ENCODE measurements around the gene NFIB. TPM values are rescaled to one million over a fixed set of nuclear protein-coding genes. Genes with fewer than 3 reads are reported as not detected.

Gene NFIB
- total and polyA plus RNA-seq, 2 donors (not counting 3 experiments of a cell fraction or from before 2014, with no cell fraction given) = 26.4 to 174 TPM

- Histone ChIP-seq H3K36me3 (ENCODE audit: control insufficient read depth in 2 of 2, extremely low read depth in 1 of 2, insufficient read depth in 2 of 2, low read length in 2 of 2) (peaks cover 15 to 32% of the 10 kb centered on the region in 2 experiments), H3K4me3 (replicated peaks in 1 of 3; ENCODE audit: insufficient read depth in 1 of 3, low read depth in 1 of 3, low read length in 3 of 3) (peak overlapping the region in 1 of 3 experiments; percentile 6), H4K20me1 (replicated peaks; ENCODE audit: control insufficient read depth, extremely low read depth, insufficient read depth, low read length) (peaks cover 24% of the 10 kb centered on the region), H3K4me1 (ENCODE audit: control insufficient read depth, extremely low read depth, insufficient read depth, low read length) (peaks cover 31% of the 10 kb centered on the region), H3K9me3 (replicated peaks; ENCODE audit: control insufficient read depth, insufficient read depth, low read length) (no peaks in the 10 kb centered on the region), H3K4me2 (ENCODE audit: insufficient read depth, low read length) (peak overlapping the region; percentile 98), H3K27ac (ENCODE audit: insufficient read depth, low read depth, low read length) (no peak overlapping the region), H2AFZ (ENCODE audit: low read depth, low read length) (no peak overlapping the region), H3K79me2 (ENCODE audit: control insufficient read depth, insufficient read depth, low read length) (peaks cover 98% of the 10 kb centered on the region), H3K9me1 (replicated peaks; ENCODE audit: control insufficient read depth, extremely low read depth, insufficient read depth, low read length) (no peaks in the 10 kb centered on the region), H3K27me3 (ENCODE audit: control insufficient read depth in 2 of 2, insufficient read depth in 2 of 2, low read length in 2 of 2) (no peaks in the 10 kb centered on the region), H3K9ac (replicated peaks; ENCODE audit: extremely low read depth, insufficient read depth, low read length) (no peak overlapping the region)
- ChIA-PET POLR2A (interaction anchor here (0.6 to 0.8 kb wide), 3 partner anchors 10 to 45 kb away, joined by 3 to 5 read pairs (median 5); no protein-coding TSS in a partner anchor), CTCF (interaction anchor here (0.6 to 1.6 kb wide), 3 partner anchors 45 to 880 kb away, joined by 3 to 4 read pairs (median 3); no protein-coding TSS in a partner anchor)
- FAIRE-seq = no peak
- TF ChIP-seq JUN (IDR thresholded peaks at IDR 0.05; ENCODE audit: borderline replicate concordance, insufficient read depth, insufficient read length, low read depth) = no peak
- TF ChIP-seq GATA2 (IDR thresholded peaks at IDR 0.05; ENCODE audit: insufficient read depth, insufficient read length, low read depth, low read length) = no peak
- TF ChIP-seq MYC (IDR thresholded peaks at IDR 0.05; ENCODE audit: low read depth, low read length) = no peak
- TF ChIP-seq, protein P1, sequence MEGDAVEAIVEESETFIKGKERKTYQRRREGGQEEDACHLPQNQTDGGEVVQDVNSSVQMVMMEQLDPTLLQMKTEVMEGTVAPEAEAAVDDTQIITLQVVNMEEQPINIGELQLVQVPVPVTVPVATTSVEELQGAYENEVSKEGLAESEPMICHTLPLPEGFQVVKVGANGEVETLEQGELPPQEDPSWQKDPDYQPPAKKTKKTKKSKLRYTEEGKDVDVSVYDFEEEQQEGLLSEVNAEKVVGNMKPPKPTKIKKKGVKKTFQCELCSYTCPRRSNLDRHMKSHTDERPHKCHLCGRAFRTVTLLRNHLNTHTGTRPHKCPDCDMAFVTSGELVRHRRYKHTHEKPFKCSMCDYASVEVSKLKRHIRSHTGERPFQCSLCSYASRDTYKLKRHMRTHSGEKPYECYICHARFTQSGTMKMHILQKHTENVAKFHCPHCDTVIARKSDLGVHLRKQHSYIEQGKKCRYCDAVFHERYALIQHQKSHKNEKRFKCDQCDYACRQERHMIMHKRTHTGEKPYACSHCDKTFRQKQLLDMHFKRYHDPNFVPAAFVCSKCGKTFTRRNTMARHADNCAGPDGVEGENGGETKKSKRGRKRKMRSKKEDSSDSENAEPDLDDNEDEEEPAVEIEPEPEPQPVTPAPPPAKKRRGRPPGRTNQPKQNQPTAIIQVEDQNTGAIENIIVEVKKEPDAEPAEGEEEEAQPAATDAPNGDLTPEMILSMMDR (IDR thresholded peaks at IDR 0.05; ENCODE audit: extremely low read depth in 1 of 2, insufficient read depth in 1 of 2, low read depth in 1 of 2, low read length in 2 of 2) = no peak
- TF ChIP-seq POLR2AphosphoS5 (IDR thresholded peaks at IDR 0.05; ENCODE audit: insufficient read depth, low read depth, low read length) = no peak
- no peak for DNase-seq (ENCODE audit: low read depth, low spot score)
- dilution Hi-C loops (cut with MboI; ENCODE audit: extremely low pct_ligation_motif_present, low sequenced_read_pairs) (no loop called here), intact Hi-C loops (cut with micrococcal nuclease) (no loop called here)
- no TSS peak for BruUV-seq (replicated peaks)
Observed at GRCh38 chr9:14307989-14308852, 5.7 kb downstream of the NFIB start.

All from endothelial cell of umbilical vein (primary cell).